ENCODE data around the gene ZDHHC14.
"Not testable (repeated sequence)": the region's sequence is repeated elsewhere in the genome, so short reads cannot be mapped to it uniquely, and the experiment has no call there.

Gene ZDHHC14

GRCh38 chr6:157447735-157448134 is 66.7 kb downstream of the ZDHHC14 start:
- DNase-seq = no peak

- DNase-seq = no peak
Measured at GRCh38 chr6:157449610-157450009, 68.6 kb downstream of the ZDHHC14 start.

DNA sequence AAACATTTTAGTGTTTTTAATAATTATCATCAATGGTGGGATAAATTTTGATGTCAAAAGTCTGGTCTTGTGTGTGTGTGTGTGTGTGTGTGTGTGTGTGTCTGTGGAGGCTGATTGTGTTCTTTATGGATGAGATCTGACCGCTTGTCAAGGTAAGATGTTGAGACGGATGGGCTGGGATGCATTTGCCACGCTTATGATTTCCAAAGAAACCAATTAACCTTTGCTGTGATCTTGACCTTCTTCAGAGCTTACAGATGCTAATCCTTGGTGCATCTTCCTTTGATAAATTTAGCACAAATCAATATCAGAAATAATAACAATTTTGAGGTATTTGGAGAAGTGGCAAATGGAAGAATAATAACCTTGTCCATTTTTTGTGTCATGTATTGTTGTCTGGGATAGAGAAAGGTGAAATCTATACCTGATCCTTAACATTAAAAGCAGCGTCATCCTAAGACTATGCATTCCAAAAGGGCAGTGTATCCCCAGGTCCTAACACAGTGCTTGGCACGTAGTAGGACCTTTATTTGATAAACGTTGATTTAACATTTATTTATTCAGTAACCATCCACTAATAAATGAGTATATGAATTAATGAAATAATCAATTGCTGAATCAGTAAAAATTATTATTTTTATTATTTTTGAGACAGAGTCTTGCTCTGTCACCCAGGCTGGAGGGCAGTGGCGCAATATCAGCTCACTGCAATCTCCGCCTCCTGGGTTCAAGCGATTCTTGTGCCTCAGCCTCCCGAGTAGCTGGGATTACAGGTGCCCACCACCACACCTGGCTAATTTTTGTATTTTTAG is 70.1 kb downstream of the ZDHHC14 start:
- DNase-seq = no peak

DNA sequence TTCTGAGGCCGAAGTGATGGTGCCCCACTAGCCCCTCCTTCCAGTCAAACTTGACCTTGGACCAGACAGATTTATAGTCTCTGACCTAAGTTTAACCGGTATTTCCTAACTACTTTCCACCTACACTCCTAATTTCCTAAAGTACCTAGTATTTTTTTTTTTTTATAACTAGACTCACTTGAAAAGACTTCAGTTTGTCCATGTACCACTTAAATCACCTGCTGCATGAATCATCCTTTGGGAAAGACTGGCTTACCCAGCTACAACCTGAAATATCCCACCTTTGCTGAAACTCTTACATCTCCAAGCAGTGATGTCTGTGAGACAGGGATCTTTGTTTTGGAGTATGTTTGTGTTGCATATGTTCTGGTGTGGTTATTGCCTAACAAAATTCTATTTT is 71.1 kb downstream of the ZDHHC14 start:
- DNase-seq = no peak

DNA sequence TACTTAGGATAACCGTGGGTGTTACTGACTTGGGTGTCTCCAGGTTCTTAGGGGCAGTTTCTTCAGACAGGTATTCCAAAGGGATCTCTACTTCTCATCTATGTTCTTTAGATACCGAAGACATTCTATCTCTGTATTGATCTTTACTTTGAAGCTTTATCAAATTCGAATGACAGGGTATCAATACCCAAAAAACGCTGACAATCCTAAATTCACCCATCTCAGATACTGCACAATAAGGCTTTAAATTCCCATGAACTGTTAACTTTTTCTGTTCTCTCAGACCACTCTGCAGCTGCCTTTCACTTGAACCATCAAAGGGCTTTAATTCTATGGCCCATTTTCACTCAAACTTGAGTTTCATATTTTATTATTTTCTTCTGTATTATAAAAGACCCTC is 72.1 kb downstream of the ZDHHC14 start:
- DNase-seq = no peak

DNA sequence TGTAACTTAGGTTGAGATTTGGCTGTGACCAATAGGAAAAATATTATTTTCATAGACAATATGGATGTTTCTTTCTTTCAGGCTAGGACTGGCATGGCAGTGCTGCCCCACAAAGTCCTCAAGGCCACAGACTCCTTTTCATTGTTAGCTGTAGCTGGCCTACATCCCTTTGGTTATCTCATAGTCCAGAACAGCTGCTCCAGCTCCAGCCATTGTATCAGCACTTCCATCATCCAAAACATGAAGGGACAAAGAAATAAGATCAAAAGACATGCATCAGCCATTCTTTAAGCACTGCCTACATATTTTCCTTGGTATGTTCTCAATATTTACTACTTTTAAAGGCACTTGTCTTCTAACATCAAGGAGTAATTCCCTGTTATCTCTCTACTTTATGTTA is 73.0 kb downstream of the ZDHHC14 start:
- DNase-seq = no peak

- no peak for DNase-seq
Measured at GRCh38 chr6:157454762-157455714, 74.0 kb downstream of the ZDHHC14 start.

GRCh38 chr6:157455731-157456523 is 74.9 kb downstream of the ZDHHC14 start:
- DNase-seq = no peak

- DNase-seq = no peak
Measured at GRCh38 chr6:157456524-157456829, 75.5 kb downstream of the ZDHHC14 start.

DNA sequence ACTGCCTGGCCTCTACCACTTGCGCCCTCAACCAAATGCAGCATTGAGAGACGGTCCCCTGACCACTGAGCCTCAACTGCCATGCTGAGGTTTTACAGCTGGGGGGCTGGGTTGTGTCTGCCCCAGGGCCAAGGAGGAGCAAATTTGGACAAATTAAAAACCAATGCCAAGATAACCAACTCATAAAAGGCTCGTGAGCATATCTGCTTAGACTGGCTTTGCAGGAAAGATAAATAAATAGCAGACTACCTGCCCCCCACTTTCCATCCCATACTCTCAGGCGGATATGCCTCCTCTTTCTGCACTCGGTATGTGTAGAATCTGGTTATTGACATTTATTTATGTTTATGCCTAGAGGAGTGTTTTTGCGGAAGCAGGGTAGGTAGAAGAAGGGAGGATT is 76.8 kb downstream of the ZDHHC14 start:
- DNase-seq = no peak

GRCh38 chr6:157459327-157459726 is 78.3 kb downstream of the ZDHHC14 start:
- DNase-seq = no peak

DNA sequence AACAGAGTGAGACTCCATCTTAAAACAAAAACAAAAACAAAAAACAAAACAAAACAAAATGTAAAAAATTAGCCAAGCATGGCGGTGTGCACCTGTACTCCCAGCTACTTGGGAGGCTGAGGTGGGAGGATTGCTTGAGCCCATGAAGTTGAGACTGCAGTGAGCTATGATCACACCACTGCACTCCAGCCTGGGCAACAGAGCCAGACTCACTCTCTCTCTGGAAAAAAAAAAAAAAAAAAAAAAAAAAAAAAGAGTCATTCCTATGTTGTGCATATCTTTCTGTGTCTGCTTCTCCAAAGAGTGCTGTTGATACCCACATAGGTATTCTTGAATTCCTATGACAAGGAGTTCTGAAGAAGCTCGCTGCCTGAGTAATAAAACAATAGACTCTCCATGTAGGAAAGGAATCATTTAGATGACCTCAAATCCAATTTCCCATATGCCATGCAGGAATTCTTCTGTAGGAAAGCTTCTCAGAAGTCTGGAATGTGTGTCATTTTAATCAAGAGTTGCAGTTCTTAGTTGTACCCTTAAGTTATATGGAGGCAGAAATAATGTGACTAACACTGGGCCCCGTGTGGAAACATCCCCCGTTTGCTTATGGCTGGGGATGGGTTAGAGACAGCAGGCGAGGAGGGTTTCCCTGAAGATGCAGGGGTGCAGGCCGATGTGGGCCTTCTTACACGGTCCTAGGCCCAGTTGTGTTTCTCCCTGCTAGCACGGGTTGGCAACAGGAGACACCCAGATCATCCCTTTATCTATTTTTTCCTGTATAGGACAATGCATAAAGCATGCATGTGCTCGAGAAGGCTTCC is 79.4 kb downstream of the ZDHHC14 start:
- DNase-seq = no peak

GRCh38 chr6:157461000-157461915 is 80.3 kb downstream of the ZDHHC14 start:
- DNase-seq = no peak

GRCh38 chr6:157462956-157463742 is 82.2 kb downstream of the ZDHHC14 start:
- DNase-seq = no peak

DNA sequence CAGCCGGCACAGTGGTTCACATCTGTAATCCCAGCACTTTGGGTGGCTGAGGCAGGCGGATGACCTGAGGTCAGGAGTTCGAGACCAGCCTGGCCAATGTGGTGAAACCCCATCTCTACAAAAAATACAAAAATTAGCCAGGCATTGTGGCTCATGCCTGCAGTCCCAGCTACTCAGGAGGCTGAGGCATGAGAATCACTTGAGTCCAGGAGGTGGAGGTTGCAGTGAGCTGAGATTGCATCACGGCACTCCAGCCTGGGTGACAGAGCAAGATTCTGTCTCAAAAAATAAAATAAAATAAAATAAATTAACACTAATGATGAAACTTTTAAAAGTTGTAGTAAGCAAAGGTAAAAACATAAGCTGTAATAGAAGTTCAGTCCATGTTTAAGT is 82.7 kb downstream of the ZDHHC14 start:
- DNase-seq = not testable (repeated sequence)

DNA sequence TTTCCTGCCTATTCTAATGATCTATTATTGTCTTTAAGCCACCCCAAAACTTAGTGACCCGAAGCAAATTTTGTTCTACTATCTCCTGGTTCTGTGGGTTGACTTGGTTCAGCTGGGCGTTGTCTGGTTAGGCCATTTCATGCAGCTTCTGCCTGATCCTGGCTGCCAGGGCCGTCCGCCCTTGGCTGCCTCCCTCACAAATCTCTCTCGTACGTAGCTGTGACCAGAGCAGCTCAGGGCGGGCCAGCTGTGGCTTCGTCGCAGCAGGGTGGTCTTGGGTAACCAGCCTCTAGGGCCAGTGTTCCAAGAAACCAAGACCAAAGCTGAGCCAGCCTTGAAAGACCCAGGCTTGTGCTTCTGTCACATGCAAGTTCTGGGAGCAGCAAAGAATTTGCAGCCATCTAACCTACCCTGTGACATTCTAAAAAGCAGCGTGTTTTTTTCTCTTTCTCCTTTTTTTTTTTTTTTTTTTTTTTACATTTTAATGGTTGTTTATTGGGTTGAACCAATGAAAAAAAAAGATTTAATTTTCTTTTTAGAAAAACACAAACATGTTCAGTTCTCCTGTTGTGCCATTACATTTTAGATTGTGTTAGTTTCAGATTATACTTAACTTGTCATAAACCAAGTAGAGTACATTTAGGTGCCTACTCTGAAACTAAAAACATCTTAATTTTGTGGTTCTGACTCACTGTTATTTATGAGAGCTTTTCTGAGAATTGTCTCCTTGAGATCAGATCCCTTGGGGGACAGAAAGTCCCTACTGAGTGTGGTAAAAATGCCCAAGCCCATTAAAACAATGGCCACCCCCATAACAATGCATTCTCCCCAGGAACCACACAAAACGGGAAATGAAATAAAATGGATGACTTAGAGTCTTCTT is 83.9 kb downstream of the ZDHHC14 start:
- DNase-seq = no peak

GRCh38 chr6:157466342-157466648 is 85.3 kb downstream of the ZDHHC14 start:
- DNase-seq = no peak

GRCh38 chr6:157467339-157467738 is 86.3 kb downstream of the ZDHHC14 start:
- not testable (repeated sequence) for DNase-seq

- DNase-seq = no peak
Measured at GRCh38 chr6:157468054-157468453, 87.1 kb downstream of the ZDHHC14 start.

DNA sequence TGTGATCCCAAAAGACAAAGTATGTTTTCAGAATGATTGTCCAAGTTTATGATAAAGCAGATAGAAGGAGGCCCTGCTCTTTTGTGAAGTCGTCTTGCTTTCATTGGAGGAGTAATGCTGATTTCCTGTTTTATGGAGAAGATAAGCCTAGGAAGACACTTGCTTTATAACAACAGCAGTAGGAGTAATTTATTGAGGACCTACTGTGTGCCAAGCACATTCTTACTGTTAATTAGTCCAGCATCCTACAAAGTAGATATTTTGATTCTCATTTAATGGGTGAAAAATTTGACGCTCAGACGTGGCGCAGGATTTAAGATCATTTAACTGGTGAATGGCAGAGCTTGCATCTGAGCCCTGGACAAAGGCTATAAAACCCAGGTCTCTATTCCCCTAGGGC is 87.6 kb downstream of the ZDHHC14 start:
- no peak for DNase-seq
